ENCODE results near the gene CACHD1.

CACHD1 gene

DNA sequence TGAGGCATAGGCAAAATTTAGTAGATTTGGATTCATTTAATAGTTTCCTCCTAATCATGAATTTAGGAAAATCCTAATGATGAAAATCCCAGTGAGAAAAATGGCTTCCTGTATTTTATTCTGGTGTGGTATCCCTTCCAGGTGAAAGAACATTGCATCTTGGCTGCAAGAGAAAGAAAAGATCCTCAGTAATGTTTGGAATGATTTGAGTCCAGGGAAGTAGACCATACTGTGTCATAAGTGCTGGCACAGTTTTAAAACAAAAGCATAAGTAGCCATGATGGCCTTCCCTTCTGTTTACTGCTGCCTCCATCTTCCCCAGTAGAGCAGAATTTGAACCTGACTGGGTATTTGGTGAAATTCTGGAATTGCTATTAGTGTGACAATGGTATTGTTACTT lies 52.8 kb downstream of the CACHD1 start:
- Histone ChIP-seq H2AK5ac (ENCODE audit: low read length, severe bottlenecking) (no peak overlapping the region), H2BK12ac (ENCODE audit: low read length in 2 of 2) (no peak overlapping the region), H3K4ac (ENCODE audit: low read depth in 1 of 2, low read length in 2 of 2) (no peak overlapping the region), H2BK5ac (ENCODE audit: low read depth, low read length, poor library complexity, severe bottlenecking) (no peak overlapping the region), H3K36me3 (ENCODE audit: control insufficient read depth in 1 of 2, insufficient read depth in 2 of 2, low read depth in 1 of 2, low read length in 2 of 2) (no peaks in the 10 kb centered on the region), H3K4me3 (ENCODE audit: insufficient read depth in 1 of 2, low read depth in 1 of 2, low read length in 2 of 2) (no peak overlapping the region), H3K18ac (ENCODE audit: low read depth in 1 of 2, low read length in 2 of 2) (no peak overlapping the region), H4K91ac (ENCODE audit: low read length) (no peak overlapping the region), H2AFZ (ENCODE audit: low read depth, low read length) (no peak overlapping the region), H2BK120ac (ENCODE audit: low read depth, low read length) (no peak overlapping the region), H3K4me2 (ENCODE audit: low read length, poor library complexity, severe bottlenecking) (no peak overlapping the region), H3K23ac (ENCODE audit: low read length in 2 of 2) (no peak overlapping the region), H2BK15ac (ENCODE audit: low read depth, poor library complexity, severe bottlenecking) (no peak overlapping the region), H3K9ac (ENCODE audit: low read length) (no peak overlapping the region), H3K79me1 (replicated peaks; ENCODE audit: low read length, poor library complexity, severe bottlenecking) (peaks cover 15% of the 10 kb centered on the region), H3K4me1 (ENCODE audit: control insufficient read depth, insufficient read depth, low read depth, low read length) (peaks cover 1% of the 10 kb centered on the region), H3K9me3 (ENCODE audit: control insufficient read depth, low read length) (no peaks in the 10 kb centered on the region), H3K14ac (ENCODE audit: low read length in 2 of 2) (no peak overlapping the region), H4K8ac (ENCODE audit: low read length) (no peak overlapping the region), H3K27ac (ENCODE audit: low read length, poor library complexity, severe bottlenecking) (no peak overlapping the region), H3K27me3 (ENCODE audit: control insufficient read depth in 1 of 2, insufficient read depth in 1 of 2, low read length in 2 of 2) (no peaks in the 10 kb centered on the region)
- no peak for DNase-seq

DNA sequence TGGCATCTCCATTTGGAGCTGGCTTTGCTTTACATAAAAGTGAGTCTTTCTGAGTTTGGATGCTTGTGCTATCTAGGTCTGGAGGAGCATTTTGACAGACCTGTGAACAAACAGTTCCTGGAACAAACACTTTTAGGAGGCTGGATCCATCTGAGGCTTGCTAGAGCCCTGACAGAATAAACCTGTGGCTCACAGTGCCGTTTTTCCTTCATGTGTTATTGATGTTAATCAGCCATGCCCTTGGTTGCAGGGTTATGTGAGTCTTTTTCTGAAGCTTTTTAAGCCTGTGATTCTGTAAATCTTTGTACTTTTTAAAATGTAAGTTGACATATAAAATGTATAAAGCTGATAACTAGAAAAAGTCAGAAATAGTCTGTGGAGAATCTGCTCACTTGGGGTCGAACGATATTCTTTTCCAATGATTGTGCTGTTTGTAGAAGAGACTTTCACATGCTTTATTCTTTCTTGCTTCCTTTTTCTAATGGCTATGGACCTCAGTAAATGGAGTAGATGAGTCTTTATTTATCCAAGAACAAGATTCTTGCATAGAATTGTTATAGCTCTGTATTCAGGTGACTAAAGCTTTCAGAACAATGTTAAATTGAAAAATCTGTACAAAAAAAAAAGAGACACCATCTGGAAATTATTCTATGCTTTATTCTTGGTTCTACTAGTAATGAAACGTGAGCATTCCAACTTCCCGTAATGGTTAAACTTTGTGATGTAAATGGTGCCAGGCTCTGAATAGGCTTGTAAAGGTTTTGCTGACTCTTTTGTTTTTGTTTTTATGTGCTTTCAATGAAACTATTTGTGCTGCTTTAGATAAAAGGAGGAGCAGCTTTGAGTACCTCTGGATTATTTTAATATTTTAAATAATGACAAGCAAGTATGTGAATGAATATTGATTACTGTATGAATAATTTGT lies 53.7 kb downstream of the CACHD1 start:
- Histone ChIP-seq H3K79me1 (replicated peaks; ENCODE audit: low read length, poor library complexity, severe bottlenecking) (peaks cover 15% of the 10 kb centered on the region), H3K9me3 (ENCODE audit: control insufficient read depth, low read length) (no peaks in the 10 kb centered on the region), H3K4me1 (ENCODE audit: control insufficient read depth, insufficient read depth, low read depth, low read length) (peaks cover 1% of the 10 kb centered on the region), H3K23ac (ENCODE audit: low read length in 2 of 2) (no peak overlapping the region), H3K14ac (ENCODE audit: low read length in 2 of 2) (no peak overlapping the region), H3K18ac (ENCODE audit: low read depth in 1 of 2, low read length in 2 of 2) (no peak overlapping the region), H2BK5ac (ENCODE audit: low read depth, low read length, poor library complexity, severe bottlenecking) (no peak overlapping the region), H3K36me3 (ENCODE audit: control insufficient read depth in 1 of 2, insufficient read depth in 2 of 2, low read depth in 1 of 2, low read length in 2 of 2) (no peaks in the 10 kb centered on the region), H2AK5ac (ENCODE audit: low read length, severe bottlenecking) (no peak overlapping the region), H2AFZ (ENCODE audit: low read depth, low read length) (no peak overlapping the region), H4K8ac (ENCODE audit: low read length) (no peak overlapping the region), H2BK15ac (ENCODE audit: low read depth, poor library complexity, severe bottlenecking) (no peak overlapping the region), H4K91ac (ENCODE audit: low read length) (no peak overlapping the region), H3K4me2 (ENCODE audit: low read length, poor library complexity, severe bottlenecking) (no peak overlapping the region), H2BK12ac (ENCODE audit: low read length in 2 of 2) (no peak overlapping the region), H3K27ac (ENCODE audit: low read length, poor library complexity, severe bottlenecking) (no peak overlapping the region), H3K4me3 (ENCODE audit: insufficient read depth in 1 of 2, low read depth in 1 of 2, low read length in 2 of 2) (no peak overlapping the region), H3K27me3 (ENCODE audit: control insufficient read depth in 1 of 2, insufficient read depth in 1 of 2, low read length in 2 of 2) (no peaks in the 10 kb centered on the region), H3K9ac (ENCODE audit: low read length) (no peak overlapping the region), H2BK120ac (ENCODE audit: low read depth, low read length) (no peak overlapping the region), H3K4ac (ENCODE audit: low read depth in 1 of 2, low read length in 2 of 2) (no peak overlapping the region)
- WGBS: 88% methylated on average over 5 of the region's 5 CpGs
- no peak for DNase-seq

DNA sequence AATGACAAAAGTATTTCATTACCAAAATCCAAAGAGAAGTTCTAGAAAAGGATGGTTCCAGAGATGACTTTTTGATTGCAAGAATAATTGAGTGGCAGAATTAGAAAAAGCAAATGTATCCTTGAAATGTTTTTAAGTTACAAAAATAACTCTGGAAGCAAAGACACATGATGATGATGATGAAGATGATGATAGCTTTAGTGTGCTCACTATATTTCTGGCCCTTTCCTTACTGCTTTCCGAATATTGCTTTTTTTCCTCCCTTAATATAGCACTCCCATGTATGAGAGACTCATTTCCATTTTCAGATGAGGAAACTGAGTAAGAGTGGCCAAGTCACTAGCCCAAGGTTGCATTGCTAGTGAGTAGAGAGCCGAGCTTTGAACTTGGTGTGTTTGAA lies 54.7 kb downstream of the CACHD1 start:
- H3K4me1 ChIP-seq (ENCODE audit: control insufficient read depth, insufficient read depth, low read depth, low read length): no peaks in the 10 kb centered on the region
- H3K4ac ChIP-seq (ENCODE audit: low read depth in 1 of 2, low read length in 2 of 2): no peak overlapping the region
- peaks cover 13% of the 10 kb centered on the region for H3K79me1 ChIP-seq (replicated peaks; ENCODE audit: low read length, poor library complexity, severe bottlenecking)
- no peak for DNase-seq
- H3K9ac ChIP-seq (ENCODE audit: low read length): no peak overlapping the region
- no peak overlapping the region for H4K91ac ChIP-seq (ENCODE audit: low read length)
- H4K8ac ChIP-seq (ENCODE audit: low read length): no peak overlapping the region
- H2BK120ac ChIP-seq (ENCODE audit: low read depth, low read length): no peak overlapping the region
- WGBS: 86% methylated on average over 1 of the region's 2 CpGs
- H2AFZ ChIP-seq (ENCODE audit: low read depth, low read length): no peak overlapping the region
- H3K9me3 ChIP-seq (ENCODE audit: control insufficient read depth, low read length): no peaks in the 10 kb centered on the region
- no peak overlapping the region for H2BK12ac ChIP-seq (ENCODE audit: low read length in 2 of 2)
- H3K27ac ChIP-seq (ENCODE audit: low read length, poor library complexity, severe bottlenecking): no peak overlapping the region
- H2BK5ac ChIP-seq (ENCODE audit: low read depth, low read length, poor library complexity, severe bottlenecking): no peak overlapping the region
- H3K14ac ChIP-seq (ENCODE audit: low read length in 2 of 2): no peak overlapping the region
- H3K4me2 ChIP-seq (ENCODE audit: low read length, poor library complexity, severe bottlenecking): no peak overlapping the region
- H2AK5ac ChIP-seq (ENCODE audit: low read length, severe bottlenecking): no peak overlapping the region
- H3K23ac ChIP-seq (ENCODE audit: low read length in 2 of 2): no peak overlapping the region
- H3K36me3 ChIP-seq (ENCODE audit: control insufficient read depth in 1 of 2, insufficient read depth in 2 of 2, low read depth in 1 of 2, low read length in 2 of 2): no peaks in the 10 kb centered on the region
- no peak overlapping the region for H2BK15ac ChIP-seq (ENCODE audit: low read depth, poor library complexity, severe bottlenecking)
- H3K27me3 ChIP-seq (ENCODE audit: control insufficient read depth in 1 of 2, insufficient read depth in 1 of 2, low read length in 2 of 2): no peaks in the 10 kb centered on the region
- H3K4me3 ChIP-seq (ENCODE audit: insufficient read depth in 1 of 2, low read depth in 1 of 2, low read length in 2 of 2): no peak overlapping the region
- H3K18ac ChIP-seq (ENCODE audit: low read depth in 1 of 2, low read length in 2 of 2): no peak overlapping the region

DNA sequence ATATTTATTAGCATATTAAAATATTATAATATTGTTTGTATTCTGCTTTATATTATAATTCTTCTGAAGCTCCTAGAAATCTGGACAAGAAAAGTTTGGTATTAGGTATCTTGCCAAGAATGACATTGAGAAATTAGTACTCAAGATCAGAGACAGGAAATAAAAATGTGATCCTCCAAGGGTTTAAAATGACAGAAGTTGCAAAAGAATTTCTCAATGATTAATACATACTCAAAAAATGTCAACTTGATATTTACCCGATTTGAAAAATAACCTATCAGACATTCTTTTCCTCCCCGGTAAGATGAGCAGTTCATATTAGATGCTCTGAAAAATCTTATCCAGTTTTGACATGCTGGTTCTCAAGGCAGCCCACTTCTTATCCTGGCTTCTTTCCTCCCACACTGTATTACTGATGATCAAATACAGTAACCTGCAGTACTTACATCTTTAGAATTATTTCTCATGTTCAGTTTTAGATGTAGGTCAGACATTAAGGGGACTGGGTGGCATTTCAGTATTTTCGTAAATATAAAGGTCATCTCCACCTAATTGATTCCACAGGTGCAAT lies 55.3 kb downstream of the CACHD1 start:
- no peak overlapping the region for H4K8ac ChIP-seq (ENCODE audit: low read length)
- no peaks in the 10 kb centered on the region for H3K4me1 ChIP-seq (ENCODE audit: control insufficient read depth, insufficient read depth, low read depth, low read length)
- no peak overlapping the region for H2BK5ac ChIP-seq (ENCODE audit: low read depth, low read length, poor library complexity, severe bottlenecking)
- no peak overlapping the region for H3K4me3 ChIP-seq (ENCODE audit: insufficient read depth in 1 of 2, low read depth in 1 of 2, low read length in 2 of 2)
- H3K27me3 ChIP-seq (ENCODE audit: control insufficient read depth in 1 of 2, insufficient read depth in 1 of 2, low read length in 2 of 2): no peaks in the 10 kb centered on the region
- H2BK120ac ChIP-seq (ENCODE audit: low read depth, low read length): no peak overlapping the region
- no peak overlapping the region for H3K4ac ChIP-seq (ENCODE audit: low read depth in 1 of 2, low read length in 2 of 2)
- no peak overlapping the region for H2BK12ac ChIP-seq (ENCODE audit: low read length in 2 of 2)
- peaks cover 13% of the 10 kb centered on the region for H3K79me1 ChIP-seq (replicated peaks; ENCODE audit: low read length, poor library complexity, severe bottlenecking)
- H3K4me2 ChIP-seq (ENCODE audit: low read length, poor library complexity, severe bottlenecking): no peak overlapping the region
- no peak overlapping the region for H3K23ac ChIP-seq (ENCODE audit: low read length in 2 of 2)
- no peak overlapping the region for H2AK5ac ChIP-seq (ENCODE audit: low read length, severe bottlenecking)
- no peak overlapping the region for H3K18ac ChIP-seq (ENCODE audit: low read depth in 1 of 2, low read length in 2 of 2)
- no peaks in the 10 kb centered on the region for H3K36me3 ChIP-seq (ENCODE audit: control insufficient read depth in 1 of 2, insufficient read depth in 2 of 2, low read depth in 1 of 2, low read length in 2 of 2)
- no peak overlapping the region for H3K14ac ChIP-seq (ENCODE audit: low read length in 2 of 2)
- 98% methylated on average over 3 of the region's 3 CpGs for WGBS
- H3K9ac ChIP-seq (ENCODE audit: low read length): no peak overlapping the region
- no peak overlapping the region for H4K91ac ChIP-seq (ENCODE audit: low read length)
- H2BK15ac ChIP-seq (ENCODE audit: low read depth, poor library complexity, severe bottlenecking): no peak overlapping the region
- no peak overlapping the region for H3K27ac ChIP-seq (ENCODE audit: low read length, poor library complexity, severe bottlenecking)
- no peaks in the 10 kb centered on the region for H3K9me3 ChIP-seq (ENCODE audit: control insufficient read depth, low read length)
- no peak overlapping the region for H2AFZ ChIP-seq (ENCODE audit: low read depth, low read length)
- DNase-seq: no peak
